Thymus (tissue), 11 donors: ENCODE measurements around the gene PELO. TPM values are rescaled to one million over a fixed set of nuclear protein-coding genes. Genes with fewer than 3 reads are reported as not detected.

ENCODE experiments used
- DNase-seq, 9 donors: peaks; one replicate each; pipeline ENCODE4 v3.0.0-alpha.2; 2013; ENCODE audit warnings: low spot score in 9 of 9, low read depth in 6 of 9, missing footprints in 1 of 9
- H3K27ac ChIP-seq, 2 donors: one replicate each; pipeline ENCODE4 v1.5.1; 2013; ENCODE audit warnings: control low read depth in 1 of 2, low read depth in 1 of 2, low read length in 1 of 2, mild to moderate bottlenecking in 1 of 2, moderate library complexity in 1 of 2
- H3K27me3 ChIP-seq, 2 donors: one replicate each; pipeline ENCODE4 v1.5.1; 2013; ENCODE audit warnings: low read length in 1 of 2; ENCODE audit not compliant: control insufficient read depth in 2 of 2, insufficient read depth in 1 of 2
- H3K36me3 ChIP-seq, 2 donors: one replicate each; pipeline ENCODE4 v1.5.1; 2013; ENCODE audit warnings: low read length in 1 of 2, mild to moderate bottlenecking in 1 of 2, moderate library complexity in 1 of 2; ENCODE audit not compliant: control insufficient read depth in 2 of 2, insufficient read depth in 2 of 2
- H3K4me1 ChIP-seq, 2 donors: one replicate each; pipeline ENCODE4 v1.5.1; 2013; ENCODE audit warnings: low read length in 2 of 2; ENCODE audit not compliant: control insufficient read depth in 2 of 2, insufficient read depth in 2 of 2
- H3K4me3 ChIP-seq, 2 donors: one replicate each; pipeline ENCODE4 v1.5.1; 2013; ENCODE audit warnings: low read length in 2 of 2, control low read depth in 1 of 2, mild to moderate bottlenecking in 1 of 2
- H3K9me3 ChIP-seq, 2 donors: one replicate each; pipeline ENCODE4 v1.5.1; 2013; ENCODE audit warnings: low read length in 1 of 2, mild to moderate bottlenecking in 1 of 2; ENCODE audit not compliant: control insufficient read depth in 2 of 2, insufficient read depth in 1 of 2
- WGBS: extraction: QIAGEN DNeasy Blood & Tissue Kit; methylation state at CpG from one replicate; pipeline ENCODE4 v1.1.7; 2013; 5-methylcytosine and 5-hydroxymethylcytosine counted together
- polyA plus RNA-seq: library from polyadenylated mRNA; stranded (reverse); fragments of 200-250 nt; gene quantifications from one replicate; pipeline ENCODE4 v1.2.3, GENCODE V29; 2013
- total RNA-seq: library from RNA; stranded (reverse); fragments of 120-200 nt; gene quantifications from one replicate; pipeline ENCODE4 v1.2.4, GENCODE V29; 2013
- donor health status: healthy.

Gene PELO
- total and polyA plus RNA-seq, 2 donors = 6.0 to 11.8 TPM

DNA sequence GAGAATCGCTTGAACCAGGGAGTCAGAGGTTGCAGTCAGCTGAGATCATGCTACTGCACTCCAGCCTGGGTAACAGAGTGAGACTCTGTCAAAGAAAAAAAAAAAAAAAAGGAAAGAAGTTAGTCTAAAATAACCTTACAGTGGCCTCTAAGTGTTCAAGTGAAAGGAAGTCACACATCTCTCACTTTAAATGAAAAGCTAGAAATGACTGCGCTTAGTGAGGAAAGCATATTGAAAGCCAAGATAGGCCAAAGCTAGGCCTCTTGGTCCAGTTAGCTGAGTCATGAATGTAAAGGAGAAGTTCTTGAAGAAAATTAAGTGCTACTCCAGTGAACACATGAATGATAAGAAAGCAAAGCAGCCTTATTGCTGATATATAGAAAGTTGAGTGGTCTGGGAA, 38.1 kb downstream of the PELO start:
- no peak overlapping the region for H3K4me3 ChIP-seq
- DNase-seq = no peak
- no peaks in the 10 kb centered on the region for H3K4me1 ChIP-seq
- no peak overlapping the region for H3K27ac ChIP-seq
- WGBS = 89% methylated on average over 2 of the region's 2 CpGs
- no peaks in the 10 kb centered on the region for H3K27me3 ChIP-seq
- no peaks in the 10 kb centered on the region for H3K36me3 ChIP-seq
- H3K9me3 ChIP-seq = no peaks in the 10 kb centered on the region

DNA sequence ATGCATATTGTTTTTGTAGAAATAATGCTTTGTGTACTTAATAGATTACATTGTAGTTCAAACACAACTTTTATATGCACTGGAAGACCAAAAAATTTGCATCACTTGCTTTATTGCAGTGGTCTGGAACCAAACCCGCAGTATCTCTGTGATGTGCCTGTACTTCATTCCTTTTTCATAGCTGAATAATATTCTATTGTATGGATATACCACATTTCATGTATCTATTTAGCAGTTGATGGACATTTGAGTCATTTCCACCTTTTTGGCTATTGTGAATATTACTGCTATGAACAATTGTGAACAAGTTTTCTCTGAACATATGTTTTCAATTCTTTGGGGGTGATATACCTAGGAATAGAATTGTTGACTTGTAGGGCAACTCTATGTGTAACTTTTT, 40.1 kb downstream of the PELO start:
- Histone ChIP-seq H3K27ac (no peak overlapping the region), H3K4me1 (no peaks in the 10 kb centered on the region), H3K27me3 (no peaks in the 10 kb centered on the region), H3K36me3 (no peaks in the 10 kb centered on the region), H3K4me3 (no peak overlapping the region), H3K9me3 (no peaks in the 10 kb centered on the region)
- no peak for DNase-seq
- WGBS = 96% methylated on average over 1 of the region's 1 CpG

DNA sequence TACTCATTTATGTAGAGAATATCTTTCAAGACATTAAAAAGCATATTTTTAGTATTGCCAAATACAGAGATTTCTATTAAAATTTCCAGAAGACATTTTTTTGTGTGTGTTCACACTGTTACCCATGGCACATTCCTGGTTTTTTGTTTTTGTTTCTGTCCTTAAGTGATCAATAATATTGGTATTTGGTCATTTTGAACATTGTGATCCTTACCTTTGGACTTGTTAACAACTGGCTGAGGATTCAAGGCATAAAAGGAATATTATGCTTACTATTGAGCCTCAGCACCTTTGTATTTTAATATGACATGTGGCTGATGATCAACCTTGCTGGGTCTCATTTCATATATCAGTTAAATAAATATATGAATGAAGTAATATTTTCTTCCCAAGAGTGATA, 41.9 kb downstream of the PELO start:
- DNase-seq = no peak
- Histone ChIP-seq H3K4me1 (no peaks in the 10 kb centered on the region), H3K9me3 (no peaks in the 10 kb centered on the region), H3K36me3 (no peaks in the 10 kb centered on the region), H3K4me3 (no peak overlapping the region), H3K27me3 (no peaks in the 10 kb centered on the region), H3K27ac (no peak overlapping the region)

DNA sequence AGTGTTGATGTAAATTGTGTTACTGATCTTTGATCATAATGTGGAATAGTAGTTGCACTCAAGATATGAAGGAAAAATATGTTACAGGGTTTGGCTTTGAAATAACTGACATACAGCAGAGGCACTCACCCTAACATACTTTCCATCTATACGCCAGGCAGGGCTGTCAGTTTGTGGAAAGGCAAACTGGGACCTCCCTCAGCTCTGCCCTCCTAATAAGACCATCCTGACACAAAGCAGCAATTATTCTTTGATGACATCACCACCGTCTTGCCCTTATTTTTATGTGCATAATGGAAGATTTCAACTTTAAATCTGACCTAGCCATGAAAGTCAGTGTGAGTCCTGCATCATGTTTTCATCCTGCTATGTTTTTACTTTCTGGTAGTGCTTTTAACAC, 42.9 kb downstream of the PELO start:
- Histone ChIP-seq H3K4me1 (no peaks in the 10 kb centered on the region), H3K27ac (no peak overlapping the region), H3K4me3 (no peak overlapping the region), H3K9me3 (no peaks in the 10 kb centered on the region), H3K27me3 (no peaks in the 10 kb centered on the region), H3K36me3 (no peaks in the 10 kb centered on the region)
- 97% methylated on average over 2 of the region's 2 CpGs for WGBS
- DNase-seq = no peak

DNA sequence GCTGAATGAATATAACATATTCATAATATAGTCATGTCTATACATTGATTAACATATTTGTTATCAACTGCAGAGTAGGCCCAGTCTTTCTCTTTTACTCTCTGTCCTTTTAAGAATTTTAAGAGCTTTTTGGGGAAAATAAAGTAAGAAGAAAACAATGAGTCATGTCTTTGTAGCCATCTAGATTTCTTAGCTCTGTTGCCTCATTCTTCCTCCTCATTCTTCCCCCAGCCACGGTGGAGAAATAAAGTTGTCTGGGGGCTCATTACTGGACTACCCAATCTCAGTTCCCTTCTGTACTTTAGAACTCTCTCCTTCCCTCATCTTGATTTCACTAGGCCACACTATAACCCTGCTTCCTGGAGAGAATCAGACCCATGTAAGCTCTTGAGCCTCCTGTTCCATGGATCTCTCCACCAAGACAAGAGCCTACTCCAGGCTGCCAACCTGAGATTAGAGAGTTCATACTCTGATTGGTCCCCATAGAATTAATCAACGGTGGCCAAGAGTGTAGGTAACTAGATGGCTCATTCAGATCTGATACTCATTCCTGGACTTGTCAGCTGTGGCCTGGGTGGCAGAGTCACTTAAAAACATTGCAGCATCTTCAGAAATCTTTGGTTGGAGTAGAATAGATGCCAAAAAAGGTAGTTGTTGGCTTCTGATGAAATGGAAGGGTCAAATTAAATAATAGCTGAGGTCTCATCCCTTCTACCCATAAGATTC, 44.2 kb downstream of the PELO start:
- DNase-seq = no peak
- H3K4me1 ChIP-seq = no peaks in the 10 kb centered on the region
- 84% methylated on average over 2 of the region's 2 CpGs for WGBS
- no peak overlapping the region for H3K4me3 ChIP-seq
- no peak overlapping the region for H3K27ac ChIP-seq
- no peaks in the 10 kb centered on the region for H3K27me3 ChIP-seq
- no peaks in the 10 kb centered on the region for H3K9me3 ChIP-seq
- no peaks in the 10 kb centered on the region for H3K36me3 ChIP-seq

DNA sequence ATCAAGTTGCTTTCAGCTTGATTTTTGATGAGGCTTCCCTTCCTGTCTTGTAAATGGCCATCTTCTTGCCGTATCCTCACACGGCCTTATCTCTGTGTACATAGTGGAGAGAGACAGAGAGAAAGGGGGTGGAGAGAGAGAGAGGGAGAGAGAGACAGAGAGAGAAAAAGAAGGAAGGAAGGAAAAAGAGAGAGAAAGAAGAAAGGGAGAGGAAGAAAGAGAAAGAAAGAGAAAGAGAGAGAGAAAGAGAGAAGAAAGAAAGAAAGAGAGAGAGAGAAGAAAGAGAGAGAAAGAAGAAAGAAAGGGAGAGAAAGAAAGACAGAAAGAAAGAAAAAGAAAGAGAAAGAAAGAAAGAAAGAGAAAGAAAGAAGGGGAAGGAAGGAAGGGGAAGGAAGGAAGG, 46.6 kb downstream of the PELO start:
- H3K27me3 ChIP-seq = no peaks in the 10 kb centered on the region
- H3K27ac ChIP-seq = no peak overlapping the region
- H3K36me3 ChIP-seq = no peaks in the 10 kb centered on the region
- H3K9me3 ChIP-seq = no peaks in the 10 kb centered on the region
- WGBS = 97% methylated on average over 2 of the region's 2 CpGs
- no peak for DNase-seq
- no peak overlapping the region for H3K4me3 ChIP-seq
- H3K4me1 ChIP-seq = no peaks in the 10 kb centered on the region

DNA sequence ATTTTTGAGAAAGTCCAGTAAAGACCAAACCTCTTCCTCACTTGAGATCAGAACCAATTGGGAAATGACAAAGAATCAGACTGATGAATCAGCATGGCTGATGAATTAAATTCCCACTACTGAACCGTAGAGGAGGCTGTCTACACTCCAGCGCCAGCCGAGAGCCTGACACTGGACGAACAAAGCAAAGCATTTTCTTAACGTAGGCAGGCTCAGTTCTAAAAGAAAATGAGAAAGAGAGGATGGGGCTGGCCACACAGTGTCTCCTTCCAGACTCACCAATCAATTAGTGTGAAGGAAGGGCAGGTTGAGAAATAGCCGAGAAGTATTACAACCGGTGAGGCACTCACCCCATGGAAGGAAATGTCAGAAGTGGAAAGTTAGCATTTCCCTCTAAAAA, 49.4 kb downstream of the PELO start:
- Histone ChIP-seq H3K4me1 (peaks cover 0 to 4% of the 10 kb centered on the region in 2 donors), H3K9me3 (no peaks in the 10 kb centered on the region), H3K27ac (no peak overlapping the region), H3K36me3 (no peaks in the 10 kb centered on the region), H3K4me3 (no peak overlapping the region), H3K27me3 (no peaks in the 10 kb centered on the region)
- no peak for DNase-seq
- 94% methylated on average over 7 of the region's 7 CpGs for WGBS

Other genes starting within 250 kb of the PELO start
- 9.5 TPM for gene ITGA1, start within 50 bp of the PELO start, total RNA-seq
- 4.7 TPM for gene ITGA1, start within 50 bp of the PELO start, polyA plus RNA-seq
- 4.1 TPM for gene ITGA2, start 201.4 kb downstream of the PELO start, total RNA-seq
- 3.5 TPM for gene ITGA2, start 201.4 kb downstream of the PELO start, polyA plus RNA-seq